SHP77 (cell line): ENCODE measurements around the gene OSGIN1.

Experiments used
- DNase-seq, 2 experiments: peaks; one replicate each; lab custom pipeline; 2025; lab: John Stamatoyannopoulos, UW

OSGIN1 gene

DNA sequence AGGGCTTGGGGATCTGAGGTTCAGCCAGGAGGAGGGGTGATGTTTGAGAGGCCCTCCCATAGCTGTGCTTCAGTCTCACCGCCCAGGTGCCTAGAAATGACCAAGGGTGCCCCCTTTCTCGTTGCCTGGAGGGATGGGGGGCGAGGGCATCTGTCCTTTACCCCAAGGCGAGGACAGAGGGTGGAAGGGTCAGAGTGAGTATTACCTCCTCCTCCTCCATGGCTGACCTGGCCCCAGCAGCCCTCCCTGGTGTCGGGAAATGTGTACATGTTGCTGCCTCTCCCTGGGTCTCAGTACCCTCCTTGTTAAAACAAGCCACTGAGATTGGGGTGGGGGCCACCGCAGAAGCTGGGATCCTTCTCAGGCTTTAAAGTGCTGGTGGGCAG lies 17.4 kb downstream of the OSGIN1 start:
- no peak for DNase-seq

DNA sequence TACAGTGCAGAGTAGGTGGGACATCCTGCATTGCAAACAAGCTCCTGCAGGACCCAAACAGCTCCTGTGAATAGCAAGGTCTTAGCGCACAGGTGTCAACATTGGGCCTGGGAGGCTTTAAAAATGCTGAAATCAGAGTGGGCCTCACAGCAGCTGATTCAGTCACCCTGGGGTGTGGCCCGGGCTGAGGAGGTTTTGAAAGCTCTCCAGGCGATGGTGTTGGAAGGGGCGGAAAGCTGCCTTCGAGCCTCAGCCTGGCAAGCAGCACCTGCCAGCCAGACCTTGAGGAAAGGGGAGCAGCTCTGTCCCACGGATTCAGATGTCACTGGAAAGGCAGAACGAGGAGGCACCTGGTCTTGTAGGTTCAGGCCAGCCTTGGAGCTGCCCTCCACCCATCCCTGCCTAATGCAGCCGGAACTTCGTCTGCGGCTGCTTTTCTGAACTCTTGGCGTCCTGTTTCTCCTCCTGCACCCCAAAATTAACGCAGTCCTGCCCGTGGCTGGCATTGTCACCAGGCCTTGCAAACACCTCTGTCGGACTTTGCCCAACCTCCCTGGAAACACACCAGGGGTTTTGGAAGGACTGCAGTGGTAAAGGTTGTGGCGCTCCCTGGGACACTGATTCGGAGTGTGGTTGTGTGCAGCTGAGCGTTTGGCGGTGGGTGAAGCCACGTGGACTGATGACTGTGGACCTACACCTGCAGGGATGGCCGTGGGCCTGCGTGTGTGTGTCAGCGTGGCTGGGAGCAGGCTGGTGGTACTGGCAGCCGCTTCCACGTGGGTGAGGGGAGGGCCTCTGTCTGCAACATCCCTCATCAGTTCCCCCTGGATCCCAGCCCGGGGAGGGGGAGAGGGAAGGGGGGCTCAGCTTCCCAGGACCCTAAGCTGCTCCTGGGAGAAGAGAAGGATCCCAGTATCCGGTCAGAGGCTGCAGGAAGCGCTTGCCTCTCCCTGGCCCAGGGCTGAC lies 18.4 kb downstream of the OSGIN1 start:
- DNase-seq: no peak

DNA sequence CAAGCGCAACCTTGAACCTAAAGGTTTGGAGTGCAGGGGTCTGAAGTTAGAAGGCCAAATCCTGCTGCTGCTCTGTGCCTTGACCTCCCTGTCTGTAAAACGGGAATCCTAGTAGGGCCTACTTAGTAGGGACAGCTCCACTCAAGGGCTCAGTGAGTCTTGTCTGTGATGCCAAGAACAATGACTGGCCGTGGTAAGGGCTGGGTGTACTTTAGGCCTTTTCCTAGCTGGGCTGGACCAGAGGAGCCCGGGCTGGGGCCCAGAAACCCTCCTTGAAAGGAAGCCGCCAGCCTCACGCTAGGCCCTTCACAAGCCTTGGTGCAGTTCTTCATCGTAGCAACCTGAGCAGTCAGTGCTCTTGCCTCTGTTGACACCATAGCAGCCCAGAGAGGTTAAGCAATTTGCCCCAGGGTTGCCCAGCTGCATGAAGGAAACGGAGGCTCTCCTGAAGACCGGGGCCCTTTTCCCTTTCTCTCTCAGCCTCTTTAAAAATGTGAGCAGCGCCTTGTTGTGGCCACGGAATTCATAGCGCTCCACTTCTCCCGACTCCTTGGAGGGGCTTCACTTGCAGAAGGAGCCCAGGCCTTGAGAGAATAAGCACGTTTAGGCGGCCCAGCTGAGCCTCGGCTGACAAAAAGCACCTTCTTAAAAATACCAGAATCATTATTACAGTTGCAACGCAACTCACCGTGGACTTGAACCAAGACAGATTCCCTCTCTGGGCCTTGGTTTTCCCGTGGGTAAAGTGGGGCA lies 19.4 kb downstream of the OSGIN1 start:
- no peak for DNase-seq

DNA sequence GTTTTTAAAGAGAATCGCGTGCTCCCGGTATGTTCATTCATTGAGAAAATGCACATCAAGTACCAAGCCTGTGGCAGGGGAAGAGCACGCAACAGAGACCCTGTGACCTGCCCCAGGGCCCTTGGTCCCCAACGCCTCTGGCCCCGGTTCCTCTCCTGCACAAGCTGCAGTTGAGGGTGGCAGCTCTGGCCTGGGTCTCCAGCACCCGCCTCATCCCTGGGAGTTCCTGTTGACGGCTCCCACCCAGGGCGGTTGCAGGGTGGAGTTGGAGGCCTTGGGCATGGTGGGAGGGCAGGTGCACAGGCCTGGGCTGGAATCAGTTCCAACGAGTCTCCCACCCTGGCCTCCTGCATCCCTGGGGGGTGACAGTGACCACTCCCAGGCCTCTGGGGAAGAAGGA lies 20.0 kb downstream of the OSGIN1 start:
- no peak for DNase-seq

DNA sequence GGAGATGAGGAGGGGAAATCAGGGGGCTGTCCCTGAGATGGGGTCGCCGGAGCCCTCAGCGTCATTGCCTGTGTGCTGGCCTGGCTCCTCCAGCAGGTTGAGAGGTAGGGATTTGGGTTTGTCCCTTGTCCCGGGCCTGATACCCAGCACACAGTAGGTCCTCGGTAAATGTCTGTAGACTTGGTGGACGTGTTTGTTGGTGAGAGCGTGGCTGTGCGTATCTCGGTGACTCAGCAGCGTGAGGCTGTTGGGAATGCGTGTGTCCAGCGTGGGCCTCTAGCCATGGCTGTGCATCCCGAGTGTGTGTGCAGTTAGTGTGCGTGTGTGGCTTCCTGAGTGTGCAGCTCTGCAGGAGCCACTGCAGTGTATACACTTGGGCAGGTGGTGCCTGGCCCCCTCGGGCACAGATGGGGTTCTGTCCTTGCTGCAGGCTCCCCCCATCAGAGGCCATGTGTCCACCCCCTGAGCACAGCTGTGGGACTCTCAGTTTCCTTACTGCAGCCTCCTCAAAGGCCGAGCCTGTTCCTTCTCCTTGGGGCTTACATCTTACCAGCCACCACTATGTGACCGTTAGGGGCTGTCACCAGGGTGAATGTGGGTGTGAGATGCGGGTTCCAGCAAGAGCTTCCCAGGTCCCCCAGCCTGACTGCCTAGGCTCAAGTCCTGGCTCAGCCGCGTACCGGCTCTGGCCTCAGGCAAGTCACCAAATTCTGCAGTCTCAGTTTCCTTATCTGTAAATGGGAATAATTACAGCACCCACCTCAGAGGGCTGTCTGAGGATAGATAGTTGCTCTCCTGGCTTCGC lies 20.7 kb downstream of the OSGIN1 start:
- no peak for DNase-seq

DNA sequence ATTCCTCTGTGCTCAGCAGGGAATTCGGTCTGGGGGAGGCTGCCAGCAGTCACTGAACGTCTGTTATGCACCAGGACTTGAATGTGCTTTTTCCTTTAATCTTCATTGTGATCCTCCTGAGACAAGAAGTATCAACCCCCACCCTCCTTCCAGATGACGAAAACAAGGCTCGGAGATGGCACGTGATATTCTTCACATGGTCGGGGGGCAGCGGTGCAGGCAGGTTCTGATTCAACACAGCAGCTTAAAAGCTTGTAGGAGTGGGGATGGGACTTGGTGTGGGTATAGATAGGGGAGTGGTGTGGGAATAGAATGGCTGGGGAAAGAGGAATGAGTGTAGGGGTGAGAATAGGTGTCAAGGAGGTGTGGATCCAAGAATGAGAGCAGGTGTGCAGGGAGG lies 21.4 kb downstream of the OSGIN1 start:
- DNase-seq: no peak

DNA sequence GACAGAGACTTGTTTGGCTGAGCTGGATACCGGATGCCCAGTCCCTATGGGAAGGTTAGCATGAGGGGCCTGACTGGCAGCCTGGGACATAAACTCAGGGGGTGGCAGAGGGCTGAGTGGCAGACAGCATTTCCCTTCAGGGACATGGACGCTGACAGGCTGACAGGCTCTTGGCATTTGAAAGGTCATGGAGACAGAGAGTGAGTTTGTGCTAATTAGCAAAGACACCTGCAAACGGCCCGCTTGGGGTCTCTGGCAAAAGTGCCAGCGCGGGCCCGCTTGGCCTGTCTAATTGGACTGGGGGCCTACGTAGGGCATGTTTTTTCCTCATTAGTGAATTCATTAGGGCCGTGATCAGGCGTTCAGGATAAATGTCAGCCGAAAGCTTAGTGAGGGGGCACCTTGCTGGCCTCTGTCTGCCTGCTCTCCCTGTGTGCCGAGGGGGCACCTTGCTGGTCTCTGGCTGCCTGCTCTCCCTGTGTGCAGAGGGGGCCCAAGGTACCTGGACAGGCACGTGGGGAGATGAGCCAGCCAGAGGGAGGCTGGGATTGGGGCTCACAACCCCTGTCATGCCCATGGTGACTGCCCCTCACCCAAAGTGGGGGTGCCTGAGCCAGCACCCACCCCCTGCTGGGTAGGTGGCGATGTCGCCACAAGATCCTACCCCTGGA lies 22.7 kb downstream of the OSGIN1 start:
- DNase-seq: no peak

DNA sequence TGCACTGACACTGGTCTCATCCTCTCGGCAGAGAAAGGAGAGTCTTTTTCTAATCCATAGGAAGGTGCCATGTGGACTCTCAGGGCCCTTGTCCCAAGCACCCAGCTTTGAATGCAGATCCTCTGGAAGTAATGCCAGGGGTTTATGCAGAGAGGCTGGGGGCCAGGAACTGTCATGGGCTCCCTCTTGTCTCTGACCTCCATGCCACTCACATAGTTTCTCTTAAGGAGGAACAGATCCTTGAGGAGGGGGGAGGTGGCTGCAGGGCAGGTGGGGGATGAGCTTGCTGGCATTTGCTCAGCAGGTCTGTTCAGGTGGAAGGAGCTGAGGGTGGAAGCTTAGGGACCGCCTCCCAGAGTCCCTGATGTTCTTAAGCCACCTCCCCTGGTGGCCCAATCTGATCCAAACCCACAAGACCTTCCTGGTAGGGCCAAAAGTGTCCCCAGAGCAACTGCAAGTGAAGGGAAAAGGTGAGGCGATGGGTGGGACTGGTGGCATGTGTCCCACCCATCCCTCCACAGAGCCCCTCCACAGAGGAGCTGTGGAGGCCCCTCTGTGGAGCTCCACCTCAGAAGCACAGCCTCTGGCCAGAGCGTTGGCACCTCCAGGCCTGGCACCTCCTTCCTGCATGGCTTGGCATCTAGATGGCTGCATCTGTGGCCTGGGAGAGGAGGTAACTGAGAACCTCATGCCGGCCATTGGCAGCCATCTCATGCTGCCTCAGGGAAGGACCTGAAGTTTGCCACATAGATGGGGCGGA lies 24.2 kb downstream of the OSGIN1 start:
- DNase-seq: no peak

DNA sequence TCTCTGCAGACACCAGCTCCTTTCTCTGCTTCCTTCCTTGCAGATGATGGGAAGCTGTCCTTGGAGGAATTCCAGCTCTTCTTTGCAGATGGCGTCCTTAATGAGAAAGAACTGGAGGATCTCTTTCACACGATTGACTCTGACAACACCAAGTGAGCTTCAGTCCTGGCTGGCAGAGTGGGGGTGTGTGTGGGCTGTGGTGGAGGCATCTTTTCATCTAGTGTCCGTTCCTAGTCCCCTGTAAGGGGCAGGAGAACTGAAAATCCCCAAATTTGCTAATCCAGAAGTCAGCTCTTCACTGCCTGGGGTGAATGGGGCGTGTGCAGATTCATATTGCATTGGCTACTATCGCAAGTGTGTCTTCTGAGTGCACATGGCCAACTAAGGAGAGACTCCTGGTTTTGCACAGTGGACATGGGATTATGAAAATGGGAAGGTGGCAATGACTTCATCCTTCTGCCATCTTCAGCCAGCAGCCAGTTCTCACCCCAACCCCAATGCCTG lies 25.4 kb downstream of the OSGIN1 start:
- no peak for DNase-seq

DNA sequence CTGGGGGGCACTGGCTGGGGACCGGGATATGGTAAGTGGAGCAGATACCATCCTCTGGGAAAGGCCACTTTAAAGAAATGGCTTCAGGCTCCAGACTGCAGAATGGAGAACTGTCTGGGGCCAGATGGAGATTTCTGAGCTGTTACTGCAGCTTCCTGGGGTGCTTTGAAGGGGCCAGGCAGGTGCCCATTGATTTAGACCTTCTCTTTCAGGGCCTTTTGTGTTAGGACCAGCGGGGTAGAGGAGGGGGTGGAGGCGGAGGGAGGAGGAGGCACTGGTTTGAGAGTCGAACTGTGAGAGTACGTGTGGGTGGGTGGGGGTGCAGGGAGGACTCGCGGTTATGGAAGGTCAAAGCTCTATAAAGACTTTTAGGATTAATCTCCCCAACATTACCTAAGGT lies 26.4 kb downstream of the OSGIN1 start:
- no peak for DNase-seq

DNA sequence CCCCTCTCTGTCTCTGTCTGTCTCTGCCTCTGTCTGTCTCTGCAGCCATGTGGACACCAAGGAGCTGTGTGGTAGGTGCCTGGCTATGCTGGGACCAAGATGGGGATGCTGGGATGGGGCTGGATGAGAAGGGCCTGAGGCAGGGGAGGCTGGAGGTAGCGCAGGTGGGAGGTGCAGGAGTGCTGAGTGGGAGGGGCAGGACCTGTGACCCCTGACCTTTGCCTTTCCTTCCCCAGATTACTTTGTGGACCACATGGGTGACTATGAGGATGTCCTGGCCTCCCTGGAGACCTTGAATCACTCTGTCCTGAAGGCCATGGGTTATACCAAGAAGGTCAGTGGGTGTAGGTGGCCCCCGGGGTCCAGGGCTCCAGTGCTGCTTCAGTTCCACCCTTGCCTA lies 27.8 kb downstream of the OSGIN1 start:
- DNase-seq: no peak

DNA sequence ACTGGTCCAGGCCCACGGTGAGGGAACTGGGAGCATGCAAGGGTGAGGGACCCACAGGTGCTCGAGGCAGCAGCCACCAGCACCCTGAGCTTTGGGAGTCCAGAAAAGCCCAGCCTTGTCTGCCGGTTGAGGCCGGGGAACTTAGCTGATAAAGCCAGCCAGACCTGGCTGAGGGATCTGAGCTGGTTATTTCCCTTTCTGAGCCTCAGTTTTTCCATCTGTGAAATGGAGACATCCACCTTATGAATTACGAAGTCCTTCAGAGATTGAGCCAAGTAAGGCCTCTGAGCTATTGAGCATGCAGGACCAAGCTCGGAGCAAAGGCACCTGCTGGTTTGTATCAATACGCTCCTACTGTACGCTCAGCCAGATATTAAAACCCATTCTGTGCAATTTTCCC lies 28.8 kb downstream of the OSGIN1 start:
- DNase-seq: no peak

DNA sequence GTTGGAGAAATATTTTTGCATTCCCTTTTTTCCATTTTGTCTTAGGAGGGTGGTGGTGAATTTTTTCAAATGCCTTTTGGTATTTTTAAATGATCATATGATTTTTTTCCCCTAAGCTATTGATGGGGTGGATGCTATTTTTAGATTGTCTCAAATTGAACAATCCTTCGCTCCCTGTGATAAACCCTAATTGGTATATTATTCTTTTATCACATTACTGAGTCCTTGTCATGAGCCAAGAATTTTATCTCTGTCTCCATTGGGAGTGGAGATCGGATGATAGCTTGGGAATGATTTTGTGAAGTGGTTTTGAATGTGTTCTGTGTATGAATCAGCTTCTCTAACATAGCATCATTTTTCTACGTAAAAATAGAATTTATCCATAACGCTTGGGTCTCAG lies 30.5 kb downstream of the OSGIN1 start:
- no peak for DNase-seq

DNA sequence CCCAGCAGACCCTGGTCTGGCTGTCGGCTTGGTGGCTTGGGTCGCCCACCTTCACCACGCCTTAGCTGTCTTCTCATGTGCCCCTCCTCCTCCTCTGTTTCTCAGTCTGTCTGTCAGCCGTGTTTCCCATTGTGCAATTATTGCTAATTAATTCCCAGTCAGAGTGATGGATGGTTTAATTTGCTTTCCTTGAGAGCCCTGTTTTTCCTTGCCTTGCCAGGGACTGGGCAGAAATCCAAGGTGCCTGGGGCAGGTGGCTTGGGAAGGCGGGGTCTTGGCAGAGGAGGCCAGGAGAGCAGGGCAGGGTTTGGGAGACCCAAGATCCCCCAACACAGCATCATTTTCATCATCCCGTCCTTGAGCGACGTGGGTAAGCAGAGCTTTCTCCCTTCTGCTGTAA lies 36.3 kb downstream of the OSGIN1 start:
- DNase-seq: no peak

DNA sequence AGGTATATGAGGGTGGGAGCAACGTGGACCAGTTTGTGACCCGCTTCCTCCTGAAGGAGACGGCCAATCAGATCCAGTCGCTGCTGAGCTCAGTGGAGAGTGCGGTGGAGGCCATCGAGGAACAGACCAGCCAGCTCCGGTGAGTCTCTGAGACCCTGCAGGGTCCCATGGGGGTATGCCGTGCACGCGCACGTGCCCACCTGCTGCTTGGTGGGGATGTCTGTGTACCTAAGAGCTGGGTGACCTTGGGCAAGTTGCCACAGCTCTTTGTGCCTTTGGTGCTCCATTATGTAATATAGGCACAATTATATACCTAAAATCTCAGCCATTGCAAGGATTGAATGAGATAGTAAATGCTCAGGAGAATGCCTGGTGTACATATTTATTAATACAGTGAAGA lies 37.5 kb downstream of the OSGIN1 start:
- no peak for DNase-seq

DNA sequence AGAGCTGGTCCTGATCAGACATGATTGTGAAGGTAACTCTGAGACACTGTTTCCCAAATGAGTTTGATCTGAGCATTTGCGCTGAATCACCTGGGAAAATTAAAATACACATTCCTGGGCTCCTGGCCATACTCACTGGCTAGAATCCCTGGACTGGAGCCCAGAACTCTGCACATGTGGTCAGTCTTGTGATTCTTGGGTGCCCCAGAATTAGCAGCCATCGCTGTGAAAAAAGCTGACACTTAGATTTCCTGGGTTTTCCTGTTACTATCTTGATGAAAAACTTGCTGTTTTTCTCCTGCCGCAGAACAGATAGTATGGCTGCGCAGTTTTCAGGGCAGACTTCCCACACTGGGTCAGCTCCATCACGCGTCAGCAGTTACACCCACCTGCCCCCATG lies 39.6 kb downstream of the OSGIN1 start:
- DNase-seq: no peak

DNA sequence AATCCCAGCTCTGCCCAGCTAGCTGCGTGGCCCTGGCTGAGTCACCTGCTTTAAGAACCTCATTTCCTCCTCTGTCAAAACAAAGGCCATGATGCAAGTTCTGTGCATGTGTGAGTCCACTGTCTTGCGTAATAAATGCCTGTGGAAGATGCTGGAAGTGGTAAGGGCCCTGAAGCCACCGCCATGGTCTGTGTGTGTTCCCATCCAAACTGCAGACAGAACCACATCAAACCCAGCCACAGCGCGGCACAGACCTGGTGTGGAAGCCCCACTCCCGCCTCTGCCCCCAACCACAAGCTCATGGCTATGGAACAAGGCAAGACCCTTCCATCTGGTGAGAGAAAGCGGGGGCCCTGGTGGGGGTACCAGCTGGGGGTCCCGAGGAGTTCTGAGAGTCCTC lies 41.0 kb downstream of the OSGIN1 start:
- no peak for DNase-seq

DNA sequence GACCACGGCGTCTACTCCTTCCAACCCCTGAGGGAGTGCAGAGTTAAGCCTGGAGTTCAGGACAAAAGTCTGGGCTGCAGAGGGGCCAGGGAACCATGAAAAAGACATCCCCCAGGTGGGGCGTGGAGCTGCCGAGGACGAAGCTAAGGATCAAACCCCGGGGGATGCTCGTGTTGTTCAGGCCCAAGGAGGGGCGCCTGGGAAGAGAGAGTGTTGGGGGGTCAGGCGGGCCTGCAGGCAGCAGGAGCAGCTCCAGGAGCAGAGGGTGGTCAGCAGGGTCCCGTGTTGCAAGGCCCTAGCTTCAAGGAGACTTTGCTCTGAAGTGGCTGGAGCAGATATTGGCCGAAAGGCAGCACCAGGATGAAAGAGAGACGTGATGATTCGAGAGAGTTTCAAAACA lies 41.7 kb downstream of the OSGIN1 start:
- no peak for DNase-seq

DNA sequence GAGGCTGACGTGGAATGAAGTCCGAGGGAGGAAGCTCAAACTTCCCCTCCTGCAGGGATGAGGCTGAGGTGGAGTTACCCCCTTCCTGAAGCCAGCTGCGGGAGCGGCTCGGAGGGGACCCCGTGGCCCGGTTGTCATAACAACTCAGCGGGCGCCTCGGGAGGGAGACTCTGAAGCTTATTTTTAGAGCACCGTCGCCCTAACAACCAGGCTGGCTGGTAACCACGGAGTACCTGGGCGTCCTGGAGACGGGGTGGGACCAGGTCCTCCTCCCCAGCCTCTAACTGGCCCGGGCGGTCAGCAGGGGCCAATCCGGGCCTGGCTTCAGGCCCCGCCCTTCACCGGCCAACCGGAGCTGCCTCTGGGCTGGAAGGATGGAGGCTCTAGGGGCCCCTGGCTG lies 42.7 kb downstream of the OSGIN1 start:
- DNase-seq: no peak

DNA sequence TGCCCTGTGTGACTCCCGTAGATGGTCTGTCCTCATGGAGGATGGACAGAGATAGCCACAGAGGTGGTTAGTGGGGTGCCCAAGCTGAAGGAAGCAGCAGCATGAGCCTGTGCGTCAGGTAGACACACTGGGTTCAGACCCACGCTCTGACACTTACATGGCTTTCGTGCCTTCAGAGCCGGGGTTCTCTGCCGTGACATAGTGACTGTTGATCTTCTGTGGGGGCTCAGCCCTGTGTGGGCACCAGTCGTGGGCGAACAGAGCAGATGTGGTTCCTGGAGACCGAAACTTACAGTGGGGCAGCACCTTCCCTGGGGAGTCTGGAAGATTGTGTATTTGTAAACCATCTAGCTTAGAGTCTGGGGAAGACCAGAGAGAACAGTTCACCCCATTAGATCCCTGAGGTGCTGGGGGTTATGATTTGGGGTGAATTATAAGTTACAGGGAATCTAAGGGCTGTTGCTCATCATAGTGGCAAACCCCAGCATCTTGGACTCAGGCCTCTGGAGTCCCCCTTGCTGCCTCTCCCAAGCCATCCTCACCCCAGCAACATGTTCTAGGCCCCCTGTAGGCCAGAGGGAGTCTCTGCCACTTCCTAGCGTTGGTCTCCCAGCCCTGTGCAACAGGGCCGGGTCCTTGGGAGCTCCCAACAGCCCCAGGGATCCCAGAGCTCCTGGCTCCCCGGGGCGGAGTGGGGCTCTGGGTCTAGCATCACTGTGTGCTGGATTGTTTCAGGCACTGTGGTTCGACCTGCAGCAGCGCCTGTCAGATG lies 43.6 kb downstream of the OSGIN1 start:
- DNase-seq: peak in 1 of 2 experiments; percentile 20
